Thoracic aorta endothelial cell (primary cell): ENCODE results near the gene TEX38. TPM values are rescaled to one million over a fixed set of nuclear protein-coding genes. Genes with fewer than 3 reads are reported as not detected.

Experiments used
- total RNA-seq: library from RNA; depleted of rRNA; stranded (reverse); fragments of >200 nt; gene quantifications from 2 replicates; pipeline ENCODE4 v1.2.3, GENCODE V29; 2012

TEX38 gene
- not detected in 2 replicates for total RNA-seq

GRCh38 chr1:46671554-46671953, at the start of gene TEX38:
Gene TEX38 (plus strand): TSS chr1:46671854. CDS start chr1:46671935, 81 bp downstream.

GRCh38 chr1:46667782-46668760, 3.6 kb upstream of the TEX38 start, which contains the start of gene ATPAF1:
Gene ATPAF1 (minus strand): TSS chr1:46668364. CDS start chr1:46668322, 42 bp downstream.

GRCh38 chr1:46718727-46719622, 47.3 kb downstream of the TEX38 start, which contains the start of gene EFCAB14:
Gene EFCAB14 (minus strand): TSS chr1:46719114. CDS start chr1:46718087, 1,027 bp downstream.

Other genes with a start within 250 kb of the TEX38 start
- gene DMBX1, start 182.0 kb upstream of the TEX38 start, total RNA-seq = not detected in 2 replicates
- not detected in 2 replicates for gene KNCN, start 120.2 kb upstream of the TEX38 start, total RNA-seq
- gene MKNK1, start 67.6 kb upstream of the TEX38 start, total RNA-seq = 27.2 and 30.3 TPM in 2 replicates
- 4.4 and 5.1 TPM in 2 replicates for gene MOB3C, start 55.0 kb upstream of the TEX38 start, total RNA-seq
- gene ATPAF1, start 3.5 kb upstream of the TEX38 start, total RNA-seq = 47.2 and 52.7 TPM in 2 replicates
- 137 and 145 TPM in 2 replicates for gene EFCAB14, start 47.3 kb downstream of the TEX38 start, total RNA-seq
- gene CYP4B1, start 127.2 kb downstream of the TEX38 start, total RNA-seq = not detected in 2 replicates